HG03066 (cell line): ENCODE results near the gene CNMD.
"Not testable (repeated sequence)": the region's sequence is repeated elsewhere in the genome, so short reads cannot be mapped to it uniquely, and the experiment has no call there.

Experiments
- ATAC-seq: cut with Tn5 transposase; IDR thresholded peaks from one replicate; pipeline ENCODE4 v1.9.1; 2021; ENCODE audit warnings: low read depth; ENCODE audit not compliant: unreplicated experiment

Gene CNMD

DNA sequence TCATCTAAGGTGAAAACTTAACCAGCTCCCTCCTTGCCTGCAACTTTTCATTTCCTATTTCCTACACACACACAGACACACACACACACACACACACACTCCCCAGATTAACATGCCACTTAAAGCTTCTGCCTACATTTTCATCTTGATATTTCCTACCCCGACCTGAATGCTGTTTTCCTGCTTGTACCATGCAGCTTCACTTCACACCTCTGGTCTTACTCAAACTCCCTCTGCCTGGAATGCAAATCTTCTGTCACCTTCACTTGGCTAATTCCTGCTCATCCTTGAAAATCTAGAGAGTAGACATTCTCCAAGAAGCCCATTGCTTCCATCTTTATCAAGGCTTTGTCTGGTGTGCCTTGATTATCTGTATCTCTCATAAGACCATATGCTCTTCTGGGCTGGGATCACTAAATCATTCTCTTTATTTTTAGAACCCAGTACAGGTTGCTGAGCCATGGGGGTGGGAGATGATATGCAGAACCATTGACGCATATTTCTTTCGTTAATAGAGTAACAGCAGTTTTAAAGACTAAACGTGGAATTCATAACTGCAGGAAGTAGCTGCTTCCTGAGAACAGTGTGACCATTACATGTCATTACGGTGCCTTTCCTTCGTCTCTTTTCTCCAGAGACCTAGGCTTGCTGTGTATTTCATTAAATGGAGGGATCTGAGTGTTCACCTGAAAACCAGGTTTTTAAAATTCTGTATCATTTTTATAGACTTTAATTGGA is 37.7 kb downstream of the CNMD start:
- ATAC-seq: no peak

GRCh38 chr13:52696566-52696965 is 43.1 kb downstream of the CNMD start:
- ATAC-seq: no peak

DNA sequence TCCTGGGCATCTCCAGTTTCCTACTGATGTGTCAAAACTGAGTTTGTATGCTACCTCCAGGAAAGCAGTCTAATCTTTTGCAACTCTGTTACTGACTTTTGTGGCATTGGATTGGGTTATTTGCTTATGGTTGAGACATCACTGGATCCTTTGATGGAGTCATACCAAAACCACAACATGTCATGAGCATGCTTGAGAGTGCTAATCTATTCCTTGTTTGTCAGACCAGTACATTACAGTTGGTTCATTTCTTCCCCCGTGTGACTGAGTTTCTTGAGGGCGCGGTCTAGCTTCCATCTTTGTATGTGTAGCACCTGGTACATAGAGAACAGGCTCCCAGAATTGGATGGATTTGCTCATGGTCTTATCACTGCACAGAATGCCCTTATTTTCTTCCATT is 43.8 kb downstream of the CNMD start:
- no peak for ATAC-seq

DNA sequence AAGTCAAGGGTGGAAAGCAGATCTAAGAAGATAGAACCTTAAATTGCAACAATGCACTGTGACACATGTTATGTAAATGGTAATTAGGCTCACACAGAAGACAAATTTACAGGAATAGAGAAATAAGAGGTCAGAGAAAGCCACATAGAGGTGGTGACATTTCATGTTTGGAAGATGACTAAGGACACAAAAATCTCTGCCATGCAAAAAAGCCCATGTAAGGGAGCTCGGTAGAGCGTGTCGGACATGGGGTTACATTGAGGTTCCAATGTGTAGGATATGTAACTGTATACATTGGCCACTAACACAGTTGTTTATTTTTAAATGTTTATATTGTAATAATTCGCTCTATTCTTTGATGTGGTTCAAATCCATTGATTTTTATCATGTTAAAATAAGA is 53.2 kb downstream of the CNMD start:
- no peak for ATAC-seq

DNA sequence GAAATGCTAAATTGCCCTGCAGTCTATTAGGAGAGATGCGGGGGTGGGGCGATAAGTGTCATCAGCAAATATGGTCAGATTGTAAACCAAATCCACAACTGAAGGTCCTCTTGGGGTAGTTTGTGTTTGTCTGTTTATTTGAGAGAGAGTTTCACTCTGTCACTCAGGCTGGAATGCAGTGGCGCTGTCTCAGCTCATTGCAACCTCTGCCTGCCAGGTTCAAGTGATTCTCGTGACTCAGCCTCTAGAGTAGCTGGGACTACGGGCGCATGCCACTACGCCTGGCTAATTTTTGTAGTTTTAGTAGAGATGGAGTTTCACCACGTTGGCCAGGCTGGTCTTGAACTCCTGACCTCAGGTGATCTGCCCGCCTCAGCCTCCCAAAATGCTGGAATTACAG is 53.8 kb downstream of the CNMD start:
- not testable (repeated sequence) for ATAC-seq

DNA sequence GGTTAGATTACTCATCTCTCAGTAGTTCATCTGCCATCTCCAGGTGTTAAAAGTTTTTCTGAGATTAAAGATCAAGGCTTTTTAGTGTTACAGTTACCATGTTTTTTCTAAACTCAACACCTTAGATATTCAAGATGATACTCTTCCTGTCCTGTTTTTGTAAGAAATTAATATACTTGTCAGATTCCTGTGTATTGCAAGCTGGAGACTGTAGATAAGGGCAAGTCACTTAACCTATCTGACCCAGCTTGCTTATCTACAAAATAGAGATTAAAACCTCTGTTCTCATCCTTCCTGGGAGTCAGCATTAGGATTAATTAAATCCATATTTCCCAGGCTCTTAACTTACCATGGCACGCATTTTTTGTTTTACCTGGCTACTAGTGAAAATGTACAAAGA is 61.8 kb downstream of the CNMD start:
- ATAC-seq: no peak

GRCh38 chr13:52673465-52673864 is 66.2 kb downstream of the CNMD start:
- no peak for ATAC-seq

- no peak for ATAC-seq
Measured at GRCh38 chr13:52670726-52671125, 68.9 kb downstream of the CNMD start.

DNA sequence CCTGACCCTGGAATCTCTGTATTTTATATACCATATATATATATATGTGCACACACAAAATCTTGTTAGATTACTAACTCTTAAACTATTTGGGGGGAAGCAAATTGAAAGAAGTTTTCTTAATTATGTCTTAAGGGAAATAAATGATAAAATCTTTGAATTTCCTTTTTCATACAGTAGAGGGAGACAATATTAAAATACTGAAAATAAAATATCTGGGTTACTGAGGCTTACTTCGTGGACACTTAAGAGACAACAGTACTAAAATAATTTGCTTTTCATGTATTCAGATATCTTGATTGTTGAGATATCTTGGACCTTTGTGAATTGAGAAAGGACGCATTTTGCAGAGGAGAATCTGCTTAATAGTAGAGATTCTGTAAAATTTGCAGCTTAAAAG is 69.9 kb downstream of the CNMD start:
- ATAC-seq: no peak

- ATAC-seq: no peak
Measured at GRCh38 chr13:52665325-52665724, 74.3 kb downstream of the CNMD start.

DNA sequence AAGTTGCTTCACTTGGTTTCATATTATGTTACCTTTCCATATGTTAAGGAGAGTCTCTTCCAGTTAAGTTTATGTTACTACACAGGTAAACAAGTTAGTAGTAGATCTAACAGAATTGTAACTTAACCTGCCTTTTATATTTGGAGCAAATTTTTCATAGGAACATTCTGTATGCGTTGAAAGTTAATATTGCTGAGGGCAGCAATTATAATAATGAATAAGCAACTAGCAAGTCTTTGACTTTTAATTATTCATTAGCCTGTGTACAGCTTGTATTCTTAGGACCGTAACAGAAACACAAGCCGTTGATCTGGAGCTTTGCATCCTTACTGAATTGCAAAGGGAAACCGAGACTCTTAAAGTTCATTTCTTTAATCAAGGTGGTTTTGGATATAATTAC is 75.3 kb downstream of the CNMD start:
- ATAC-seq: no peak

- no peak for ATAC-seq
Measured at GRCh38 chr13:52659340-52659739, 80.3 kb downstream of the CNMD start.
